TTC549 (cell line): Measurements from ENCODE around the gene WSB1.
"Not testable (repeated sequence)": the region's sequence is repeated elsewhere in the genome, so short reads cannot be mapped to it uniquely, and the experiment has no call there.

Experiments used
- FAIRE-seq: peaks from 2 replicates; lab custom pipeline; 2012; peaks lifted over from hg19 to GRCh38; lab: Jason Lieb, UNC

The WSB1 gene, protein sequence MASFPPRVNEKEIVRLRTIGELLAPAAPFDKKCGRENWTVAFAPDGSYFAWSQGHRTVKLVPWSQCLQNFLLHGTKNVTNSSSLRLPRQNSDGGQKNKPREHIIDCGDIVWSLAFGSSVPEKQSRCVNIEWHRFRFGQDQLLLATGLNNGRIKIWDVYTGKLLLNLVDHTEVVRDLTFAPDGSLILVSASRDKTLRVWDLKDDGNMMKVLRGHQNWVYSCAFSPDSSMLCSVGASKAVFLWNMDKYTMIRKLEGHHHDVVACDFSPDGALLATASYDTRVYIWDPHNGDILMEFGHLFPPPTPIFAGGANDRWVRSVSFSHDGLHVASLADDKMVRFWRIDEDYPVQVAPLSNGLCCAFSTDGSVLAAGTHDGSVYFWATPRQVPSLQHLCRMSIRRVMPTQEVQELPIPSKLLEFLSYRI

DNA sequence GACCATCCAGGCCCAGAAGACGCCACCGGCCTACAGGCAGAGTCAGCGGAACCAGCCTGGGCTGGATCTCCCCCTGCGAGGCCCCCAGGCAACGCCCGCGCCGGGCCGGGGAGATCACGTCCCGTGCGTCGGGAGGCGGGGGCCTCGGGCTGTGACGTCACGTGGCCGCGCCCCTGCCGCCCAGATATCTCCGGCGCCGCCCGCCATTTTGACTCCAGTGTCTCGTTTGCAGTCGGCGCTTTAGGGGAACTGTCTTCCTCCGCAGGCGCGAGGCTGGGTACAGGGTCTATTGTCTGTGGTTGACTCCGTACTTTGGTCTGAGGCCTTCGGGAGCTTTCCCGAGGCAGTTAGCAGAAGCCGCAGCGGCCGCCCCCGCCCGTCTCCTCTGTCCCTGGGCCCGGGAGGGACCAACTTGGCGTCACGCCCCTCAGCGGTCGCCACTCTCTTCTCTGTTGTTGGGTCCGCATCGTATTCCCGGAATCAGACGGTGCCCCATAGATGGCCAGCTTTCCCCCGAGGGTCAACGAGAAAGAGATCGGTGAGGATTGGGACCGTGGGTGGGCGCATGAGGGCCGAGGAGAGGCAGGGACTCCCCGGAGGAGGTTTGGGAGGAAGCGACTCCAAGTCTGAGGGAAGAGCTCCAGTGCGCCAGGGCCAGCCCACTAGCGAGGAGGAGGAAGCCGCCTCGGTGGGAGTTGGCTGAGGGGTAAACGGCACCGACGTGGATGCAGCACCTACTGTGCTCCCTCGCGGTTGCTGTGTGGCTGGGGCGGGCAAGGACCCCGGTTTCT, at the start of gene WSB1:
TSS of gene WSB1 (plus strand) at position 217 of the 791 bp plus-strand sequence. CDS start at position 499, 282 bp downstream.
- FAIRE-seq = no peak

DNA sequence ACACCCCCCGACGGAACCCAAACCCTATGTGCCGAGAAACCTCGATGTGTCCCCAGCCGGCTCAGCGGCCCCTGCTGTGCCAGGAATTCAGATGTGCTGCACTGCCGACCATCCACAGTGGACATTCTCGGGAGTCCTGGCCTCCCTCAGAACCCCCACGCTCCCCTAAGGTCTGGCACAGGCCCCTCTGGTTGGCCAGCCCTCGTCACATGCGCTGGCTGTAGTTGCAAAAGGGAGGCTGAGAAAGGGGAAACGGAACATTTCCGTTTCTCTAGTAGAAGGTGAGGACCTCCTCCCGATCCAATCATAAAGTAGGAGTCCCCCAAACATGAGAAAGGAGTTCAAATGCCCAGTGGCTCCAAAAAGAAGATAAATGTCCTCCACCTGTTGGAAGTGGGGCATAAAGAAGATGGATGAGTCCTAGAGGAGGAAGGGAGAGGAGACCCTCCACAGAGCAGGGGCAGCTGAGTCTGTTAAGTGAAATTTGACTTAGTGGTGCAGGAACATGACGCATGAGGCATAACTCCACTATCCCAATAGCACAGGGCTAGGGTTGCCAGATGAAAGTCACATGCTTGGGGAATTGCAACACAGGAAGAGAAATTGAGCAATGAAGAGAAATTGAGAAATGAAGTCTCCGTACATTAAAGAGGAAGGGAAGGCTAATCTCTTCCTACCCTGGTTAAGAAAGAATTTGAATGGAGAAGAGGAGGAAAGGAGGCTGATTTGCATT, 49.3 kb upstream of the WSB1 start:
- FAIRE-seq = no peak

GRCh38 chr17:27245230-27245696, 48.7 kb upstream of the WSB1 start:
- FAIRE-seq = no peak

- FAIRE-seq = no peak
Measured at GRCh38 chr17:27246537-27246936, 47.4 kb upstream of the WSB1 start.

DNA sequence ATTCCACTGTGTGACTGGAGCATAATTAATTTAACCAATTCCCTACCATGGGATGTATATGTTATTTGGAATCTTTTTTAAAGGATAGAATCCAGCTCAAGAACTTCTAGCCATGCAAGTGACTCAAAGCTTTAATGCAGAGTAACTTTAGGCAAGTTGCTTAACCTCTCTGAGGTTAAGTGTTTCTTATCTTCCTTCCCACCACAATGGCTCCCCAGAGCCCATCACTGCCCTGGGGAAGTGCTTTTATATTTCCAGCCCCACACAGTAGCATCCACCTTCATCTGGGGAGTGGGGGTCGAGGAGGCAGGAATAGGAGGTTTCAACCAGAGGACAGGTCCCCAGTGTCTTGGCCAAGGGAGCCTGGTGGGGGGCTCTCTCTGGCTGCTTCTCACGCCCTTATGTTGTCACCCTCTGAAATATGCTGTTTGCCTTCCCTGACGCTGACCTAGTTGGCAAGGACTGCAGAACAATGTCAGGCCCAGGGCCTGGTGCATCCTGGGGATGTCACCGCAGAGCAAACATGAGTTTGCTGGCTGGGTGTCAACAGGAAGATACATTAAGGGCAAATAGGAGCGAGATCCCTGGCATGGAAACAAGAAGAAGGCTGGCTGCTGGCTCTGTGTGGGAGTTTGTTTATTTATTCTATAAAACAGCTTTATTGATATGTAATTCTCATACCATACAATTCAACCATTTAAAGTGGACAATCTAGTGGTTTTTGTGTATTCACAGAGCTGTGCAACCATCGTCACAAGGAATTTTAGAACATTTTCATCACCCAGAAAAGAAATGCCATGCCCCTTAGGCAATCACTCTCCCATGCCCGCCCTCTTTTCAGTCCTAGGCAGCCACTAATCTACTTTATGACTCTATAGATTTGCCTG, 46.6 kb upstream of the WSB1 start:
- no peak for FAIRE-seq

- no peak for FAIRE-seq
Measured at GRCh38 chr17:27247958-27248342, 46.0 kb upstream of the WSB1 start.

DNA sequence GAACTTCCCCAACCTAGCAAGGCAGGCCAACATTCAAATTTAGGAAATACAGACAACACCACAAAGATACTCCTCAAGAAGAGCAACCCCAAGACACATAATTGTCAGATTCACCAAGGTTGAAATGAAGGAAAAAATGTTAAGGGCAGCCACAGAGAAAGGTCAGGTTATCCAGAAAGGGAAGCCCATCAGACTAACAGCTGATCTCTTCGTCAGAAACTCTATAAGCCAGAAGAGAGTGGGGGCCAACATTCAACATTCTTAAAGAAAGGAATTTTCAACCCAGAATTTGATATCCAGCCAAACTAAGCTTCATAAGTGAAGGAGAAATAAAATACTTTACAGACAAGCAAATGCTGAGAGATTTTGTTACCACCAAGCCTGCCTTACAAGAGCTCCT, 43.1 kb upstream of the WSB1 start:
- FAIRE-seq = not testable (repeated sequence)

DNA sequence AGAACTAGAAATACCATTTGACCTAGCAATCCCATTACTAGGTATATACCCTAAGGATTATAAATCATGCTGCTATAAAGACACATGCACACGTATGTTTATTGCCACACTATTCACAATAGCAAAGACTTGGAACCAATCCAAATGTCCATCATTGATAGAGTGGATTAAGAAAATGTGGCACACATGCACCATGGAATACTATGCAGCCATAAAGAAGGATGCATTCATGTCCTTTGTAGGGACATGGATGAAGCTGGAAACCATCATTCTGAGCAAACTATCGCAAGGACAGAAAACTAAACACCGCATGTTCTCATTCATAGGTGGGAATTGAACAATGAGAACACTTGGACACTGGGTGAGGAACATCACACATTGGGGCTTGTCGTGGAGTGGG, 39.1 kb upstream of the WSB1 start:
- FAIRE-seq = not testable (repeated sequence)

DNA sequence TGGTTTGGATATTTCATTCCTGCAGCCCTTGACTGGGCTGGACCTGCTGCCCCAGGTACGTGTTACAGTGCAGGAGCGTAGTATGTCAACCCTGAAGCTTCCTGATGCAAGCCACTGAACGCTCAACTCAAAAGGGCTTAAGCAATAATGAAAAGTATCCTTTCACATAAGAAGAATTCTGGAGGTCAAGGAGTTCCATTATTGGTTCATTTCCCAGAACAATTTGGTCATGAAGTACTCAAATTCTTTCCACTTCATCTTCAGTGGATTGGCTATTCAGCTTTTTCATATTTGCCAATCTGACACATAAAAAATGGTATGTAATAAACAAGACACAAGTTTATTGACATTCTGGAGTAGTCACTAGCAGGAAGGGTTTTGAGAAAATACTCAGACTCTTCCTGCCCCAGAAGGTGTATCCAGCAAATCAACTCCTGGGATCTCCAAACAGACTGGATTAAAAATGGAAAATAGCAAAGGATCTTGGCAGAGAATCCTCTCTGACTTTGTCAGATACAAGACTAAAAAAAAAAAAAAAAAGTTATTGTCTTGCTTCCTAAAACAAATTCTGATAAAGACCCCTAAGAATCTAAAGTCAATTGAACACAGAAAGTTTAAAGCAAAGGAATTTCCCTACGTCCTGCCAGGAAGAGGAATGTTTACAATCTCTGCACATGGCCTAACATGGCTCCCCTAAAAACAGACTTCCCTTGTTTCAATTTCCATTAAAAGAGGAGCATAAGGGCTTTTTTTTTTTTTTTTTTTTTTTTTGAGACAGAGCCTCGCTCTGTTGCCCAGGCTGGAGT, 37.5 kb upstream of the WSB1 start:
- FAIRE-seq = no peak

DNA sequence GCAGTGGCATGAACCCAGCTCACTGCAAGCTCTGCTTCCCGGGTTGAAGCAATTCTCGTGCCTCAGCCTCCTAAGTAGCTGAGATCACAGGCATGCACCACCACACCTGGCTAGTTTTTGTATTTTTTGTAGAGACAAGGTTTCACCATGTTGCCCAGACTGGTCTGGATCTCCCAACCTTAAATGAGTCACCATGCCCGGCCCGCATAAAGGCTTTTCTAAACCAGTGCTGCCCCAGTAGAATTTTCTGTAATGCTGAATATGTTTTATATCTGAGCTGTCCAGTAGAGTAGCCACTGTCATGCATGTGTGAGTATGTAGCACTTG, 36.9 kb upstream of the WSB1 start:
- FAIRE-seq = no peak

GRCh38 chr17:27259356-27259755, 34.6 kb upstream of the WSB1 start:
- no peak for FAIRE-seq

GRCh38 chr17:27263386-27263785, 30.5 kb upstream of the WSB1 start:
- FAIRE-seq = no peak

- FAIRE-seq = no peak
Measured at GRCh38 chr17:27264068-27264812, 29.7 kb upstream of the WSB1 start.

GRCh38 chr17:27265333-27265732, 28.6 kb upstream of the WSB1 start:
- FAIRE-seq = no peak

DNA sequence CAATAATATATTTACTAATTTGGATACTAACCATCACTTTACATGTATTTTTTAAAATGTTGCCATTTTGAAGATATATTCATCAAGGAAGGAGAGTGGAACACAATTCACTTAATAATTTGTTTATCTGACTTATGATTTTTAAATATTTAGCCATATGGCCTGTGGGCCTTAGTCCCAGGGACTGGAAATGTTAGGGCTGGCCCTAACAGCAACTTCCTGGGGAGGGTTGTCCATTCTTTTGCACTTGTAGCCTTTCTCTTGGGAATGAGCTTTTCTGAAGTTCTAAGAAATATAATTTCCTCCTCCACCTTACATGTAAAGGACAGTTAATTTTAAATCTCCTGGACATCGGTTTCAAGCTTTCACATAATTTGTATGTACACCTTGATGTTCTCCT, 27.7 kb upstream of the WSB1 start:
- FAIRE-seq = no peak

DNA sequence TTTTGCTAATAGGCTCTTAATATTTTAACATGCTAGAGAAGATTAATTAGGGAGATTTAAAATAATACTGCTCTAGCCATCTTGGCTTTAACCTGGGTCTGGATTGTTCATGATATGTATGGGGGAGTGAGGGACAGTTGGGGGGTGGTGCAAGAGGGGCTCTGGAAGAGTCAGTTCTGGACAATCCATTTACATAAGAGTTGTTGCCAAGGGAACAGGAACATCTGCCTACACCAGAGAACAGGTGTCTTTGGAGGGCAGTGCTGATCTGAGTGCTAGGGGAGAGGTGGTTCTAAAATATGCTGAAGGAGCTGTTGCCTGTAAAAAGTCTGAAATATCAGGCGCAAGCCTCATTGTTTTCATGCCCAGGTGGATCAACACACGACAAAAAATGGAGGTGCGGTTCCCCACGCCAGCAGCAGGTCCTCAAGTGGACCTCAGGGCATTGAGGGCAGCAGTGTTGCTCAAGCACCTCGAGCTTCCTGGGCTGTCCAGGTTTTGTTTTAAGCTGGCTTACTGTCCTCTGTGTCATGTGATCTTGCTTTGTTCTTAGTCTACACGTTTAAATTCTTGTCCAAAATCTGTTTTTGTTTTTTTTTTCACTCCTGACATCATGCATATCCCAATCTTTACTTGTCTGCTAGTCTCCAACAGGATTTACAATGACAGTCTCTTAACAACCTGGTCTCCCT, 25.4 kb upstream of the WSB1 start:
- no peak for FAIRE-seq

- FAIRE-seq = no peak
Measured at GRCh38 chr17:27269201-27269600, 24.7 kb upstream of the WSB1 start.

- no peak for FAIRE-seq
Measured at GRCh38 chr17:27269974-27270373, 23.9 kb upstream of the WSB1 start.

DNA sequence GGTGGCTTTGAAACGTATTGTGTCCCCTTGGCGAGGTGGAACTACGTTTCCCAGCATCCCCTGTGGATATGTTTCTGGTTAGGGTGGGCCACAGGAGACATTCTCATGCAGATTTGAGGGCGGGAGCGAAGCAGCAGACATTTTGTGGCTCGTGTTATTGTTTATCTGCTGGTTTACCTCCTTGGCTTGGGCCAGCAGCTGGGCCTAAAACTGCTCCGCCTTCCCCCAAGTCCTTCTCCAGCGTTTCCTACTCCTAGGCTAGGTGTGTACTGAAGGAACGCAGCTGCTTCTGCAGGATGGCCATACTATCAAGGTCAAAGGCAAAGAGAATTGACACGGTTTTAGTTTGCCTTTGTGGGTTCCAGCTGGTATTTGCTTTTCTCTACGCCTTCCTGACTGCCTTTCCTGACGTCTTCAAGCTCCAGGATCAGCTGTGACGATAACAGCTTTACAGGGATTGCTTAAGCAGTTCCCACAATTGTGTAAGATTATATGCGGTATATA, 17.2 kb upstream of the WSB1 start:
- no peak for FAIRE-seq
